ENCODE data around the gene KCNH3.

DNA sequence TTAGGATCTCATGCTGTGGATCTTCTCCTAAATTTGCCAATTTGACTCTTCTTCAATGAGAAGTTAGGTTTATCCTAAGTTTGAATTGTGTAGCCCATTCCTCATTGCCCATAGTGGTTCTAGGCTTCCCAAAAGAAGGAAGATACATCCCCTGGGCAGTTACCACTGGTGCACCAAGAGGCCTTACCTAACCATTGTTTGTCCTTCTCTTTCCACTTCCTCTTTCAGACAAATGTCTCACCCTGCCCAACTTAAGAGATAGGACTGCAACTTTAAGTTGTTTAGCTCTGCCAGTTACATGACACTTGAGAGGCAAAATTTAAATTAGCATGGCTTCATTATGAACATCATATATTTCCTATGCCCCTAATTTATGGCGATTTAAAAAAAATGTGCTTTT is 9.4 kb upstream of the KCNH3 start:
- TF ChIP-seq, protein P1, sequence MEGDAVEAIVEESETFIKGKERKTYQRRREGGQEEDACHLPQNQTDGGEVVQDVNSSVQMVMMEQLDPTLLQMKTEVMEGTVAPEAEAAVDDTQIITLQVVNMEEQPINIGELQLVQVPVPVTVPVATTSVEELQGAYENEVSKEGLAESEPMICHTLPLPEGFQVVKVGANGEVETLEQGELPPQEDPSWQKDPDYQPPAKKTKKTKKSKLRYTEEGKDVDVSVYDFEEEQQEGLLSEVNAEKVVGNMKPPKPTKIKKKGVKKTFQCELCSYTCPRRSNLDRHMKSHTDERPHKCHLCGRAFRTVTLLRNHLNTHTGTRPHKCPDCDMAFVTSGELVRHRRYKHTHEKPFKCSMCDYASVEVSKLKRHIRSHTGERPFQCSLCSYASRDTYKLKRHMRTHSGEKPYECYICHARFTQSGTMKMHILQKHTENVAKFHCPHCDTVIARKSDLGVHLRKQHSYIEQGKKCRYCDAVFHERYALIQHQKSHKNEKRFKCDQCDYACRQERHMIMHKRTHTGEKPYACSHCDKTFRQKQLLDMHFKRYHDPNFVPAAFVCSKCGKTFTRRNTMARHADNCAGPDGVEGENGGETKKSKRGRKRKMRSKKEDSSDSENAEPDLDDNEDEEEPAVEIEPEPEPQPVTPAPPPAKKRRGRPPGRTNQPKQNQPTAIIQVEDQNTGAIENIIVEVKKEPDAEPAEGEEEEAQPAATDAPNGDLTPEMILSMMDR (conservative IDR thresholded peaks at IDR 0.05; ENCODE audit: low read length) = no peak
- no peak for TF ChIP-seq EZH2phosphoT487 (IDR thresholded peaks at IDR 0.05; ENCODE audit: borderline replicate concordance, low read depth, low read length)
